SU-DHL-6 (cell line): ENCODE results near the gene SESN3.

ENCODE experiments used
- H2AFZ ChIP-seq: fragments of 200-600 bp; sonication (generic); 2 replicates; pipeline ENCODE4 v1.6.1; 2014; ENCODE audit warnings: low read depth, mild to moderate bottlenecking, moderate library complexity, mixed read lengths, antibody characterized with exemption, low read length; ENCODE audit not compliant: severe bottlenecking
- H3F3A ChIP-seq: fragments of 200-600 bp; shearing (Covaris generic); 2 replicates; pipeline ENCODE4 v1.6.0; 2016; ENCODE audit warnings: antibody characterized with exemption, mild to moderate bottlenecking; ENCODE audit not compliant: insufficient read depth
- H3K27ac ChIP-seq: fragments of 200-600 bp; sonication (generic); 2 replicates; pipeline ENCODE4 v1.5.1; 2016; ENCODE audit warnings: low read depth, mild to moderate bottlenecking, low read length, moderate library complexity, mixed read lengths
- H3K27me3 ChIP-seq: fragments of 200-600 bp; sonication (generic), shearing (Covaris generic); 2 replicates; pipeline ENCODE4 v1.6.0; 2014; ENCODE audit warnings: mild to moderate bottlenecking, low read length
- H3K36me3 ChIP-seq: fragments of 200-600 bp; sonication (generic); 2 replicates; pipeline ENCODE4 v1.6.1; 2014; ENCODE audit warnings: mild to moderate bottlenecking, low read length, mixed read lengths
- H3K4me2 ChIP-seq: fragments of 300-600, 200-600 bp; shearing (Covaris generic), sonication (generic); 2 replicates; pipeline ENCODE4 v1.6.0; 2014; ENCODE audit warnings: low read length, low read depth, mild to moderate bottlenecking; ENCODE audit not compliant: poor library complexity, severe bottlenecking
- H3K4me3 ChIP-seq: fragments of 200-600 bp; sonication (generic); 2 replicates; pipeline ENCODE4 v1.5.1; 2014; ENCODE audit warnings: antibody characterized with exemption, low read length, mild to moderate bottlenecking, mixed read lengths; ENCODE audit not compliant: insufficient read depth, poor library complexity, severe bottlenecking
- H3K79me2 ChIP-seq: fragments of 200-600 bp; sonication (generic); 2 replicates; pipeline ENCODE4 v1.6.1; 2014; ENCODE audit warnings: mild to moderate bottlenecking, low read length, moderate library complexity; ENCODE audit not compliant: insufficient read depth
- H3K9ac ChIP-seq: fragments of 200-600 bp; sonication (generic); 2 replicates; pipeline ENCODE4 v1.7.0; 2014; ENCODE audit warnings: mild to moderate bottlenecking, low read length
- H3K9me2 ChIP-seq: fragments of 200-600 bp; sonication (generic); replicated peaks from 2 replicates; pipeline ENCODE4 v1.6.1; 2014; ENCODE audit warnings: low read length; ENCODE audit not compliant: insufficient read depth
- H3K9me3 ChIP-seq: fragments of 200-600 bp; sonication (generic); 2 replicates; pipeline ENCODE4 v1.6.1; 2014; ENCODE audit warnings: low read length, mixed read lengths; ENCODE audit not compliant: insufficient read depth
- H4K20me1 ChIP-seq: fragments of 200-600 bp; sonication (generic); 2 replicates; pipeline ENCODE4 v1.6.1; 2014; ENCODE audit warnings: low read depth, mild to moderate bottlenecking, antibody characterized with exemption, low read length, moderate library complexity, mixed read lengths
- EZH2phosphoT487 ChIP-seq: fragments of 200-600 bp; sonication (generic), shearing (Covaris generic); conservative IDR thresholded peaks from 2 replicates; pipeline ENCODE4 v1.6.1; 2018; ENCODE audit warnings: mild to moderate bottlenecking, antibody characterized with exemption, low read length, moderate library complexity, mixed read lengths
- TF ChIP-seq, protein P1 (sequence below): fragments of 200-600 bp; sonication (generic); IDR thresholded peaks from one replicate; pipeline ENCODE4 v1.5.1; 2017; ENCODE audit warnings: antibody characterized with exemption, mild to moderate bottlenecking, low read length, moderate library complexity; ENCODE audit not compliant: insufficient read depth, poor library complexity, severe bottlenecking

Gene SESN3

DNA sequence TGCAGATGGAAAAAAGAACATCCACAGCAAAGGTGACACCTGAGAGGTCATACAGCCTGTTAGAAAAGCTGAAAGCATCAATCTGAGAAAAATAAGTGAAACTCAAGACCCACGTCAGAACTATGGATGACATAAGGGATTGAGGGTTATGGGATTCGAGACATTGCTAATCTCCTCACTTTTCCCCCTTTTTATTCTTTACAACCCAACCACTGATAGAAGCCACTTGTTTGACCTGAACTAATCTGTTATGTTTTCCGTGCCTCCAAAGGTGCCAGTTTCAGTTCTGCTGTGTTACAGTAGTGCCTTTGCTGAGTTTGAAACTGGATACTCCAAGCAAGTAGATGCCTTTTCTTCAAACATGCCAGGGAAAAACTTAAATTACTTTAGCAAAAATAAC is 16.9 kb upstream of the SESN3 start:
- no peaks in the 10 kb centered on the region for H3K79me2 ChIP-seq
- H3K4me2 ChIP-seq, result no peak overlapping the region
- TF ChIP-seq, protein P1, sequence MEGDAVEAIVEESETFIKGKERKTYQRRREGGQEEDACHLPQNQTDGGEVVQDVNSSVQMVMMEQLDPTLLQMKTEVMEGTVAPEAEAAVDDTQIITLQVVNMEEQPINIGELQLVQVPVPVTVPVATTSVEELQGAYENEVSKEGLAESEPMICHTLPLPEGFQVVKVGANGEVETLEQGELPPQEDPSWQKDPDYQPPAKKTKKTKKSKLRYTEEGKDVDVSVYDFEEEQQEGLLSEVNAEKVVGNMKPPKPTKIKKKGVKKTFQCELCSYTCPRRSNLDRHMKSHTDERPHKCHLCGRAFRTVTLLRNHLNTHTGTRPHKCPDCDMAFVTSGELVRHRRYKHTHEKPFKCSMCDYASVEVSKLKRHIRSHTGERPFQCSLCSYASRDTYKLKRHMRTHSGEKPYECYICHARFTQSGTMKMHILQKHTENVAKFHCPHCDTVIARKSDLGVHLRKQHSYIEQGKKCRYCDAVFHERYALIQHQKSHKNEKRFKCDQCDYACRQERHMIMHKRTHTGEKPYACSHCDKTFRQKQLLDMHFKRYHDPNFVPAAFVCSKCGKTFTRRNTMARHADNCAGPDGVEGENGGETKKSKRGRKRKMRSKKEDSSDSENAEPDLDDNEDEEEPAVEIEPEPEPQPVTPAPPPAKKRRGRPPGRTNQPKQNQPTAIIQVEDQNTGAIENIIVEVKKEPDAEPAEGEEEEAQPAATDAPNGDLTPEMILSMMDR, result no peak
- no peak for TF ChIP-seq EZH2phosphoT487
- no peaks in the 10 kb centered on the region for H3K9me3 ChIP-seq
- no peak overlapping the region for H3K9ac ChIP-seq
- no peaks in the 10 kb centered on the region for H3K27me3 ChIP-seq
- no peaks in the 10 kb centered on the region for H3K9me2 ChIP-seq
- no peaks in the 10 kb centered on the region for H4K20me1 ChIP-seq
- no peak overlapping the region for H2AFZ ChIP-seq
- H3F3A ChIP-seq, result no peaks in the 10 kb centered on the region
- H3K4me3 ChIP-seq, result no peak overlapping the region
- H3K27ac ChIP-seq, result no peak overlapping the region
- H3K36me3 ChIP-seq, result no peaks in the 10 kb centered on the region

DNA sequence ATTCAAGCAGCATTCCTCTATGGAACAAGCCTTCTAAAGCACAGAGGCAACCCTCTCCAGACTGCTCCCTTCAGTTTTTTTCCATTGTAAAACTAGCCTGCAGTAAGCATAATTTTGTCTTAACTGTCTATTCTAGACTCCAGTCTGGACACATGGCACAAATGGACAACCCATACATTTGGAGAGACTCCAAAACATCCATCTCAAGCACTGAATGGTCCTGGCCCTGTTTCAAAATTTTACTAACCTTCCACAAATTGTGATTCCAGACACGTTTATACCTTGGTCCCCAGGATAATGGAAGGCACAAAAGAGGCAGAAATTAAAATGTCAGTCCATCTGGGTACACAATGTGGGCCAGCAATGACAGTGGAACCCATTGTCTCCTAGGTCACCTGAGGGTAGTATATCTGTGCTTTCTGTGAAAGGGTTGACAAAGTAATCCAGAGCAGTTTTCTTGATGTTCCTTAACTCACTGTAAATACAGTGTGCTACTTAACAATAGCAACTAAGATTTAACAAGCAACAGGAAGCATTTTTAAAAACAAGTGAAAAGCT is 16.2 kb upstream of the SESN3 start:
- no peaks in the 10 kb centered on the region for H3K79me2 ChIP-seq
- no peak overlapping the region for H2AFZ ChIP-seq
- TF ChIP-seq, protein P1, result no peak
- no peak for TF ChIP-seq EZH2phosphoT487
- H3K27ac ChIP-seq, result no peak overlapping the region
- no peaks in the 10 kb centered on the region for H4K20me1 ChIP-seq
- no peaks in the 10 kb centered on the region for H3K9me3 ChIP-seq
- H3K36me3 ChIP-seq, result no peaks in the 10 kb centered on the region
- no peak overlapping the region for H3K4me2 ChIP-seq
- no peak overlapping the region for H3K4me3 ChIP-seq
- H3K9me2 ChIP-seq, result no peaks in the 10 kb centered on the region
- H3F3A ChIP-seq, result no peaks in the 10 kb centered on the region
- no peaks in the 10 kb centered on the region for H3K27me3 ChIP-seq
- H3K9ac ChIP-seq, result no peak overlapping the region

DNA sequence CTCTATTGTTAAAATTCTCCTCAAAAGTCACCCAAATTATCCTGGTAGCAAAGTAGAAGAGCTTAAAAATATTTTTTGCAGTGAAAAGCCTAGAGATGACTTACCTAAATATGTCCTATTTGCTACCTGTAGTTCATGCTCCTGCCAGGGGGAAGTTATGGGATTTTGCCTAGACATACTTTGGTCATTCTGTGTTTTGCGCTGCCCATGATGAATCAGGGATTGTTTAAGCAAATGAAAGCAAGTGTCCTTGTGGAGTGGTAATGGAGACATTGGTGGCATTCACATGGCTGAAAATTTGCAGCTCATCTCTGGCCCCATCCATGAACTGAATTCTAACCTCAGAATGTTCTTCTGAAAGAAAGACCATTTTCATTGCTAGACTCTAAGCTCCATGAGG is 14.6 kb upstream of the SESN3 start:
- H3K27me3 ChIP-seq, result no peaks in the 10 kb centered on the region
- H3K4me2 ChIP-seq, result no peak overlapping the region
- H3K27ac ChIP-seq, result no peak overlapping the region
- TF ChIP-seq, protein P1, result no peak
- no peak for TF ChIP-seq EZH2phosphoT487
- no peaks in the 10 kb centered on the region for H3K36me3 ChIP-seq
- H3K4me3 ChIP-seq, result no peak overlapping the region
- H4K20me1 ChIP-seq, result no peaks in the 10 kb centered on the region
- H3K9me3 ChIP-seq, result no peaks in the 10 kb centered on the region
- H3F3A ChIP-seq, result no peaks in the 10 kb centered on the region
- no peak overlapping the region for H3K9ac ChIP-seq
- no peaks in the 10 kb centered on the region for H3K79me2 ChIP-seq
- no peaks in the 10 kb centered on the region for H3K9me2 ChIP-seq
- no peak overlapping the region for H2AFZ ChIP-seq
